Mesothelial cell of epicardium (in vitro differentiated cells): ENCODE measurements around the gene FAM83F. TPM values are rescaled to one million over a fixed set of nuclear protein-coding genes. Genes with fewer than 3 reads are reported as not detected.

Source experiments
- DNase-seq, 2 experiments: peaks; one replicate each; pipeline ENCODE4 v3.0.0; 2021; ENCODE audit warnings: low spot score in 2 of 2; ENCODE audit not compliant: unreplicated experiment in 2 of 2
- H3K27ac Mint-ChIP-seq: 2 replicates; pipeline ENCODE4 v1.8.0; 2021; ENCODE audit warnings: mixed read lengths
- H3K27me3 Mint-ChIP-seq: 2 replicates; pipeline ENCODE4 v1.8.0; 2021; ENCODE audit warnings: low read depth, mixed read lengths
- H3K36me3 Mint-ChIP-seq: 2 replicates; pipeline ENCODE4 v1.8.0; 2021; ENCODE audit warnings: mixed read lengths
- H3K4me1 Mint-ChIP-seq: 2 replicates; pipeline ENCODE4 v1.8.0; 2021; ENCODE audit warnings: mixed read lengths
- H3K4me3 Mint-ChIP-seq: 2 replicates; pipeline ENCODE4 v1.8.0; 2021; ENCODE audit warnings: mild to moderate bottlenecking, moderate library complexity, mixed read lengths
- H3K9me3 Mint-ChIP-seq: 2 replicates; pipeline ENCODE4 v1.8.0; 2021; ENCODE audit warnings: mixed read lengths
- CTCF ChIP-seq: fragments of 200-600 bp; sonication (generic); IDR thresholded peaks from one replicate; pipeline ENCODE4 v1.5.0; 2021; ENCODE audit warnings: antibody characterized with exemption; ENCODE audit not compliant: unreplicated experiment
- total RNA-seq: library from RNA; stranded (reverse); gene quantifications from 3 replicates; pipeline ENCODE4 v1.2.1, GENCODE V29; 2021

Gene FAM83F
- total RNA-seq, 1 donor from 2014 or later = 8.0 TPM

- Mint-ChIP-seq H3K36me3 (no peaks in the 10 kb centered on the region), H3K9me3 (no peaks in the 10 kb centered on the region), H3K27me3 (peaks cover 26% of the 10 kb centered on the region), H3K4me3 (peak overlapping the region; percentile 25), H3K4me1 (peaks cover 67% of the 10 kb centered on the region), H3K27ac (peak overlapping the region; percentile 57)
- TF ChIP-seq CTCF = no peak
- no peak for DNase-seq
Observed at GRCh38 chr22:39997939-39998726, 3.4 kb downstream of the FAM83F start.

GRCh38 chr22:39999144-39999757 lies 4.5 kb downstream of the FAM83F start:
- H3K9me3 Mint-ChIP-seq = no peaks in the 10 kb centered on the region
- peaks cover 68% of the 10 kb centered on the region for H3K4me1 Mint-ChIP-seq
- H3K27ac Mint-ChIP-seq = no peak overlapping the region
- no peak for DNase-seq
- H3K36me3 Mint-ChIP-seq = no peaks in the 10 kb centered on the region
- peaks cover 16% of the 10 kb centered on the region for H3K27me3 Mint-ChIP-seq
- TF ChIP-seq CTCF = no peak
- no peak overlapping the region for H3K4me3 Mint-ChIP-seq

GRCh38 chr22:40000171-40000570 lies 5.4 kb downstream of the FAM83F start:
- no peaks in the 10 kb centered on the region for H3K36me3 Mint-ChIP-seq
- no peaks in the 10 kb centered on the region for H3K9me3 Mint-ChIP-seq
- H3K4me3 Mint-ChIP-seq = no peak overlapping the region
- peaks cover 71% of the 10 kb centered on the region for H3K4me1 Mint-ChIP-seq
- no peak overlapping the region for H3K27ac Mint-ChIP-seq
- no peak for DNase-seq
- TF ChIP-seq CTCF = no peak
- H3K27me3 Mint-ChIP-seq = peaks cover 14% of the 10 kb centered on the region

GRCh38 chr22:40001106-40001505 lies 6.4 kb downstream of the FAM83F start:
- Mint-ChIP-seq H3K4me1 (peaks cover 74% of the 10 kb centered on the region), H3K4me3 (no peak overlapping the region), H3K27ac (no peak overlapping the region), H3K36me3 (no peaks in the 10 kb centered on the region), H3K27me3 (peaks cover 8% of the 10 kb centered on the region), H3K9me3 (no peaks in the 10 kb centered on the region)
- DNase-seq = no peak
- no peak for TF ChIP-seq CTCF

GRCh38 chr22:40001800-40002577 lies 7.2 kb downstream of the FAM83F start:
- Mint-ChIP-seq H3K27me3 (no peaks in the 10 kb centered on the region), H3K4me1 (peaks cover 72% of the 10 kb centered on the region), H3K27ac (peak overlapping the region; percentile 22), H3K36me3 (no peaks in the 10 kb centered on the region), H3K4me3 (no peak overlapping the region), H3K9me3 (no peaks in the 10 kb centered on the region)
- TF ChIP-seq CTCF = no peak
- no peak for DNase-seq
